ENCODE data around the gene HDGF.

The HDGF gene

GRCh38 chr1:156751451-156751756, at the start of gene HDGF:
Gene HDGF, minus strand, starts transcription at chr1:156751675. Its CDS starts 246 bp downstream, at chr1:156751429.
- H3K4me1 ChIP-seq (ENCODE audit: insufficient read depth, low read length, severe bottlenecking) = peaks cover 47% of the 10 kb centered on the region
- H3K9ac ChIP-seq (ENCODE audit: low read length) = peak within 1 kb of the TSS; percentile 99
- H3K4me2 ChIP-seq (ENCODE audit: low read length) = peak within 1 kb of the TSS; percentile 98
- H3K36me3 ChIP-seq (ENCODE audit: insufficient read depth, low read length) = peaks cover 10% of the 10 kb centered on the region; the same call in 1 of the 2 replicates
- TF ChIP-seq, protein P1, sequence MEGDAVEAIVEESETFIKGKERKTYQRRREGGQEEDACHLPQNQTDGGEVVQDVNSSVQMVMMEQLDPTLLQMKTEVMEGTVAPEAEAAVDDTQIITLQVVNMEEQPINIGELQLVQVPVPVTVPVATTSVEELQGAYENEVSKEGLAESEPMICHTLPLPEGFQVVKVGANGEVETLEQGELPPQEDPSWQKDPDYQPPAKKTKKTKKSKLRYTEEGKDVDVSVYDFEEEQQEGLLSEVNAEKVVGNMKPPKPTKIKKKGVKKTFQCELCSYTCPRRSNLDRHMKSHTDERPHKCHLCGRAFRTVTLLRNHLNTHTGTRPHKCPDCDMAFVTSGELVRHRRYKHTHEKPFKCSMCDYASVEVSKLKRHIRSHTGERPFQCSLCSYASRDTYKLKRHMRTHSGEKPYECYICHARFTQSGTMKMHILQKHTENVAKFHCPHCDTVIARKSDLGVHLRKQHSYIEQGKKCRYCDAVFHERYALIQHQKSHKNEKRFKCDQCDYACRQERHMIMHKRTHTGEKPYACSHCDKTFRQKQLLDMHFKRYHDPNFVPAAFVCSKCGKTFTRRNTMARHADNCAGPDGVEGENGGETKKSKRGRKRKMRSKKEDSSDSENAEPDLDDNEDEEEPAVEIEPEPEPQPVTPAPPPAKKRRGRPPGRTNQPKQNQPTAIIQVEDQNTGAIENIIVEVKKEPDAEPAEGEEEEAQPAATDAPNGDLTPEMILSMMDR (IDR thresholded peaks at IDR 0.05; ENCODE audit: low read length) = no peak
- TF ChIP-seq EZH2 (IDR thresholded peaks at IDR 0.05; ENCODE audit: borderline replicate concordance, low read length) = no peak
- H3K27ac ChIP-seq (ENCODE audit: low read depth, low read length, poor library complexity, severe bottlenecking) = peak within 1 kb of the TSS; percentile 88
- H3F3A ChIP-seq (ENCODE audit: insufficient read depth, low read length) = no peaks in the 10 kb centered on the region
- H3K9me3 ChIP-seq (ENCODE audit: low read length) = no peaks in the 10 kb centered on the region
- no peaks in the 10 kb centered on the region for H4K20me1 ChIP-seq (ENCODE audit: insufficient read depth, low read length)
- peak within 1 kb of the TSS; percentile 91 for H3K4me3 ChIP-seq (ENCODE audit: low read depth, low read length, poor library complexity, severe bottlenecking)
- no peaks in the 10 kb centered on the region for H3K9me2 ChIP-seq (ENCODE audit: low read depth, low read length)
- H2AFZ ChIP-seq (ENCODE audit: low read length) = no peak within 1 kb of the TSS
- H3K79me2 ChIP-seq (ENCODE audit: insufficient read depth, low read length) = peaks cover 45% of the 10 kb centered on the region
- H3K27me3 ChIP-seq (ENCODE audit: insufficient read depth, low read length) = no peaks in the 10 kb centered on the region

DNA sequence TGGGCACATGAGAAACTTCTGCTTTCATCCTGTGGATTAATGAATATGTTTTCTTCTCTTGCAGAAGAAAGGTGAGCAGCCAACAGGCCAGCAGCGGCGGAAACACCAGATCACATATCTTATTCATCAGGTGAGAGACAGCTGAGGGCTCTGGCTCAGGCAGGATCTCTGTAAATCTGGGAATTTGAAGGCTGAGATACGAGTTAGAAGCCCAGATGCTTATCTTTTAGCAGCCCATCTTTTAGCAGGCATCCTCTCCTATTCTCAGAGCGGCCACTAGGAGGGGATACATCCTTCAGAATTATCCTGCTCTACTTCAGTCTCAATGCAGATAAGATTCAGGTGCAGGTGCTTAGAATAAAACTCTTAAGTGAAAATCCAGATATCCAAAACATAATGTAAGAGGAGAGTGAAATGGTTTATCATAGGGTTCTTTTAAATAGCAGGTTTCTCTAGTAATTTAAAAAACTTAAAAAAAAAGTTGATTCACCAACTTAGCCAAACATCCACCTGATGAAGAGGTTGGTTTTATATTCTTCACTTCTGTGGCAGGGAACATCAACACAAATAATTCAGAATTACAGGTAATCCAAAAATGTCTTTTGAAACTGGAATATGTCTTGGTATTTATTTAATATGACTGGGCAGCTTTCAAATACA, 45.9 kb upstream of the HDGF start:
- H3K27me3 ChIP-seq (ENCODE audit: insufficient read depth, low read length) = no peaks in the 10 kb centered on the region
- H3K4me2 ChIP-seq (ENCODE audit: low read length) = no peak overlapping the region
- peaks cover 8% of the 10 kb centered on the region for H3K4me1 ChIP-seq (ENCODE audit: insufficient read depth, low read length, severe bottlenecking)
- H3F3A ChIP-seq (ENCODE audit: insufficient read depth, low read length) = no peaks in the 10 kb centered on the region
- peaks cover 97% of the 10 kb centered on the region for H3K36me3 ChIP-seq (ENCODE audit: insufficient read depth, low read length)
- H3K9ac ChIP-seq (ENCODE audit: low read length) = no peak overlapping the region
- H3K4me3 ChIP-seq (ENCODE audit: low read depth, low read length, poor library complexity, severe bottlenecking) = no peak overlapping the region
- H3K9me2 ChIP-seq (ENCODE audit: low read depth, low read length) = no peaks in the 10 kb centered on the region
- no peak overlapping the region for H3K27ac ChIP-seq (ENCODE audit: low read depth, low read length, poor library complexity, severe bottlenecking)
- no peak for TF ChIP-seq EZH2 (IDR thresholded peaks at IDR 0.05; ENCODE audit: borderline replicate concordance, low read length)
- TF ChIP-seq, protein P1 (IDR thresholded peaks at IDR 0.05; ENCODE audit: low read length) = peak; percentile 83
- no peaks in the 10 kb centered on the region for H4K20me1 ChIP-seq (ENCODE audit: insufficient read depth, low read length)
- H3K79me2 ChIP-seq (ENCODE audit: insufficient read depth, low read length) = no peaks in the 10 kb centered on the region
- no peak overlapping the region for H2AFZ ChIP-seq (ENCODE audit: low read length)
- H3K9me3 ChIP-seq (ENCODE audit: low read length) = no peaks in the 10 kb centered on the region

GRCh38 chr1:156796340-156797097, 45.0 kb upstream of the HDGF start:
- Histone ChIP-seq H3K9me3 (ENCODE audit: low read length) (no peaks in the 10 kb centered on the region), H3K27me3 (ENCODE audit: insufficient read depth, low read length) (no peaks in the 10 kb centered on the region), H3K79me2 (ENCODE audit: insufficient read depth, low read length) (no peaks in the 10 kb centered on the region), H3K9ac (ENCODE audit: low read length) (no peak overlapping the region), H3K36me3 (ENCODE audit: insufficient read depth, low read length) (peaks cover 97% of the 10 kb centered on the region), H2AFZ (ENCODE audit: low read length) (no peak overlapping the region), H3K9me2 (ENCODE audit: low read depth, low read length) (no peaks in the 10 kb centered on the region), H3K4me2 (ENCODE audit: low read length) (no peak overlapping the region), H3K4me1 (ENCODE audit: insufficient read depth, low read length, severe bottlenecking) (peaks cover 8% of the 10 kb centered on the region), H3F3A (ENCODE audit: insufficient read depth, low read length) (no peaks in the 10 kb centered on the region), H3K4me3 (ENCODE audit: low read depth, low read length, poor library complexity, severe bottlenecking) (no peak overlapping the region), H3K27ac (ENCODE audit: low read depth, low read length, poor library complexity, severe bottlenecking) (no peak overlapping the region), H4K20me1 (ENCODE audit: insufficient read depth, low read length) (no peaks in the 10 kb centered on the region)
- TF ChIP-seq EZH2 (IDR thresholded peaks at IDR 0.05; ENCODE audit: borderline replicate concordance, low read length) = no peak
- TF ChIP-seq, protein P1 (IDR thresholded peaks at IDR 0.05; ENCODE audit: low read length) = no peak
